GM18499 (cell line): Measurements from ENCODE around the gene REG3A.

Experiments used
- ATAC-seq: cut with Tn5 transposase; IDR thresholded peaks from one replicate; pipeline ENCODE4 v1.9.1; 2021; ENCODE audit warnings: moderate number of reproducible peaks; ENCODE audit not compliant: insufficient read depth, unreplicated experiment

Gene REG3A

DNA sequence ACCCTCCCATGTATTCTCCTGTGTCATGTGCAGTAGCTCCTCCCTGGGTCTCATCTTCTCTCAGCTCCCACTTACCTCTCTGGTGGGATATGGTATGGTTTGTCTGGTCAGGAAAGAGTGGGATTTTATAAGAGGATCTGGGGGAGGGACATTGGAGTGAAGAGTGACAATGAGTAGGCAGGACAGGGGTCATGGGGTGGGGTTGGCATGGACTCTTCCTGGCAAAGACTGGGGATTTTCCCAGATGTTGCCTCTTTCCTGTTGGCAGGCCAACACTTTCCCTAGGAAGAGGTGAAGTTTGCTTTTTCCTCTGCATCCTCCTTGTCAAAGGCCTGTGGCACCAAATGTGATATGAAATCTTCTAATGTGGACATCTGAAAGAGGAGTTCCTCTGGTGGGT lies at the start of gene REG3A:
Gene REG3A, minus strand, starts transcription at position 101 of the 400 bp plus-strand sequence. CDS start 348 bp downstream, outside the sequence.
- ATAC-seq: no peak

DNA sequence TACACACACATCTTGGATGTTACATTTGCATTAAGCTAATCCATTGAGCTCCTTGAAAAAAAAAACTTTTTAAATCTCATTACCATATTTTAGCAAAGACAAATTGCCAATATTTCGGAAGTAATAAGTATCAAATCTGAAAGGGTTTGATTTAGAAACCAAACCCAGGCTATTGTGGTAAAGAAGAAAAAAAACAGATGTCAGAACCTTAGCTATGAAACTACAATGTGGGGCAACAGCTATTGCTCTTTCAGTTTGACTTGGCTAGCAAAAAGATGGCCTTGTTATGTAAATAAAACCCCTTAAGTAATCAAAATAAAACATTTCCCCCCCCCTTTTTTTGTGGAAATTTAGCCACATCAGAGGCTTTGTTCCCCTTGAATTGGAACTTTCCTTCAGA lies 41.2 kb upstream of the REG3A start:
- ATAC-seq: no peak

DNA sequence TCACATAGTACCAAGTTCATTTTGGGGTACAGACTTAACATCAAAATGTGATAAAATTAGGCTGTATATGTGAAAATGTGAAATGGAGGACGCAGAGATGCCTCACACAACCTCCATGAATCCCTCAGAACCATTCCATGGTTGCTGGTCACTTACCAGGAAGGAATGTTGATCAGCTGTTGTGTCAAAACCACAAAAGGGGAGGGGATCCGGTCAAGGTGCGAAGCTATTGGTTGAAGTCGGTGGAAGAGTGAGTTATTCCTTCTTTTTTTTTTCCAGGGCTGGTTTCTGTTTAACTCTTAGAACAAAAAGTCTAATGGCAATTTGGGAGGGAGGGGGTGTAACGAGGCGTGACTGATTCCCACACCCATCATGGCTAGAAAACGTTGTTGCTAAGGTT lies 32.3 kb upstream of the REG3A start:
- no peak for ATAC-seq

DNA sequence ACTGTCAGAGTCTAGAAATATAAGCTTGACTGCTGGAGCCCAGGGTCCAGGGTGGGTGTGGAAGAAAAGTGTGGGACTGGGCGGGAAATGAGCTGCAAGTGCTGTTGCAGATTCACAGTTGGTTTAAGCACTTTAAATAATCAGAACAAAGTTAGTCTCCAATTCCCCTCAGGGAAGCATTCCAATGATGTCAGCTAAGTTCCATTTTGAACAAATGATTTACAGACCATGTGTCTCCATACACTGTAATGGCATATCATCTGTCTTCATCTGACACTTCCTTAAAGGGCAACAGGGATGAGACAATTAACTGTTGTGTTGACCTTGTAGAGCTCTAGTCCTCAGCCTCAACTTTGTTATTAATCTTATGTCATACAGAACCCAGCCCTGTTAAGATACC lies 31.5 kb upstream of the REG3A start:
- no peak for ATAC-seq

DNA sequence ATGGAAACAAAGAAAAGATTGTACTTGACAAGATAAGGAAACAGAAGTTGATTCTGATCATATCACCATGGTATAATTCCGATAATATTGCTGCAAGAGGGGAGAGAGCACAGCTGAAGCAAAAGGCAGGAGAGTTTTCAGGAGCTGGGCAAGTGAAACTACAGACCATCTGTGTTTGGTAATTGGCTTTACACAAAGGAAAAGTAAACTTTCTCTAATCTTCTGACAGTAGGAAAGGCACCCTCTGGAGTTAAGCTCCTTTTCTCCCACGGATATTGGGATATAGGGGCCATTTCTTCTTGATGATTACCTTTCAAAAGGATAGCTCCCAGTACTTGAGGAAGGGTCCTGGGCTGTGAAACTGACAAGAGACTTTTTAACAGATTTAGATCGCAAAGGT lies 29.9 kb upstream of the REG3A start:
- ATAC-seq: no peak

DNA sequence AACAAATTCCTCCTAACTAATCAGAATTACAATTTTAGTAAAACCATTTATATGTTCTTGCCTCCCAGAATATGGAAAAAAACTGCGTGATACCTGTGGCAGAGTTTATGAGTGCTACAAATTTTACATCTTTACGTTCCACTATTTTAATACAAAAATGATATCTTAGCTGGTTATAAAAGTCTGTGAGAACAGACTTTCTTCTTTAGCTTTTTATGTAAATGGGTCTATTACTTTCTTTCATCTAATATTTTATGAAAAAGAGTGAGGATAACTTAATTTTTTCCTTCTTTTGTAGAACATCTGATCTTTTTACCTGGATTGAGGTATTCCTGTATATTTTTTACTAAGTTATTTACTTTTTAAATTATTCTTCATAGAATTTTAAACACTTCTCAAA lies 22.1 kb upstream of the REG3A start:
- ATAC-seq: no peak

DNA sequence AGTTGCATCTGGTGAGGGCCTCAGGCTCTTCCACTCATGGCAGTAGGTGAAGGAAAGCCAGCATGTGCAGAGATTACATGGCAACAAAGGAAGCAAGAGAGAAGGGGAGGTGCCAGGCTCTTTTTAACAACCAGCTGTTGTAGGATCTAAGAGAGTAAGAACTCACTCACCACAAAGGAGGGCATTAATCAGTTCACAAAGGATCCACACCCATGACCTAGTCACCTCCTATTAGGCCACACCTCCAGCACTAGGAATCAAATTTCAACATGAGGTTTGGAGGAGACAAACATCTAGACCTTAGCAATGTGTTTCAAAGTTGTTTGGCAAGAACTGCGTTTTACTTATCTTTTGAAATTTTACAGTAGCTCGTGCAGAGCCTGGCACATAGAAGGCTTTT lies 20.5 kb upstream of the REG3A start:
- ATAC-seq: no peak

DNA sequence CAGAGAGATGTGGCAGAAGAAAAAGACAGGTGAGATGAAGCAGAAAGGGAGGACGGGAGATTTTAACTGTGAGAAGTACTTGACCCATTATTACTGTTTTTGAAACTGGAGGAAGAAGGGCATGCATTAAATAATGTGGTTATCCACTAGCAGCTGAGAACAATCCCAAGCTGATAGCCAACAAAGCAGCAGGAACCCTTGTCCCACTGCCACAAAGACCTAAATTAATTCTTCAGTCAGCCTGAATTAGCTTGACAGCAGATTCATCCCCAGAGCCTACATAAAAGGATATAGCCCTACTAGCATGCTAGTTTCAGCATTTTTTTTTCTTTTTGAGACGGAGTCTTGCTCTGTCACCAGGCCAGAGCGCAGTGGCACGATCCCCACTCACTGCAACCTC lies 19.5 kb upstream of the REG3A start:
- no peak for ATAC-seq

DNA sequence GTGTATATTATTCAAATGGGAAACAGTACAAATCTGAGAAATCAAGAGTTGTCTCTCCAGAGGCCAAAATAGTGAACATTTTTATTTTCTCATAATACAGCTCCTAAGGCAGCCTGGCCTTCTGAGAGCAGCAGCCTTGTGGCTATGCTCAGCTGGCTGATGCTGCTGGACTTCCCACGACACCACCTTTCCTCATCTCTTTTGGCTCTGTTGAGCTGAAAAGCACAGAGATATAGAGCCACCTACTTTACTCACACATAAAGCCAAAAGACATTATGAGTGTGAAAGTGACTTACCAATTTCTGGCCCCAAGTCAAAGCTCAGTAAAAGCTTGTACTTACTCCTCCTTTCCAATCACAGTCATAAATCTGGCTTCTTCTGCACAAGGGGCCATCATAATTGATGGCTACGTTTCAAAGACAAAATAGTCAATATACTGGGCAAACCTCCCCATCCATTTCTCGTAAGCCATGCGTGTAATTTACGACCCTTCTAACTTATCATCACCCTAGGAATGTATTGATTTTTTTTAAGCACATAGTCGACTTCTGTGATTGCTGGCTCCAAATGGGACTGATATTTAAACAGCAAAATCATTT lies 18.6 kb upstream of the REG3A start:
- no peak for ATAC-seq

DNA sequence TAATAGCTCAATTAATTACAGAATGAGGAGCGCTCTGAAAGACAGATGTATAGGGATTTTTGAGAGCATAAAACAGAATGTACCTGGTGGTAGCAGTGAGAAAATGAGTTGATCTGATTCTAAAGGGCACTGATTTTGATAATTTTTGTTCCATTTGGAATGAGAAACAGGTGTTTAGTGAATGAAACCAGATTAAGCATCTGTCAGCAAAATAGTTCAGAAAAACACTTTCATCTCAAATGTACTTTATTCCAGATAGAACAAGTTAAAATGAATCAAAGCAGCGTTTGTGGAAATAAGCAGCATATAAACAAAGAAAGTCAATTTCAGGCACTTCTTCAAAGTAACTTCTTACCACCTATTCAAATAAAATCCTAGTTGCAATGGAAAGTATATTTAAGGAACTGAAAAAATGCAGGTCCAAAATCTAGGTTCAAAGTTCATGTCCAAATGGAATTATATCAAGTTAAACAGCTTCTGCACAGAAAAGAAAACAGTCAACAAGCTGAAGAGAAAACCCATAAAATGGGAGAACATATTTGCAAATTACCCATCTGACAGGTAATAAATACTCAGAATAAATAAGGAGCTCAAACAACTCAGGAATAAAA lies 11.9 kb upstream of the REG3A start:
- no peak for ATAC-seq

DNA sequence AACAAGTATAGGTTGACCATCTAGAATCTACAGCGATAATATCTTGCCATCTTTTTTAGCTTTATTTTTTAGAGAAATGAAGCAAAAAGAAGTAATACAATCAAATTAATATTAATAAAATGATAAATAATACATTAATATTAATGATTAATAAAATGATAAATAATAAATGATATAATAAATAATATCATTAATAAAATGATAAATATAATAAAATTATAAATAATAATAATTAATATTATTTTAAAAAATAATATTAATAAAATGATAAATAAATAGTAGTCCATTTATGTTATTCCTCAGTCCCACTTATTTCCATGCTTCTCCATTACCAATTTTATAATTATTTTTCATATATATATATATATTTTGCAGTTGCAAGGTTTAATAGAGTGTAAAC lies 3.2 kb upstream of the REG3A start:
- no peak for ATAC-seq

DNA sequence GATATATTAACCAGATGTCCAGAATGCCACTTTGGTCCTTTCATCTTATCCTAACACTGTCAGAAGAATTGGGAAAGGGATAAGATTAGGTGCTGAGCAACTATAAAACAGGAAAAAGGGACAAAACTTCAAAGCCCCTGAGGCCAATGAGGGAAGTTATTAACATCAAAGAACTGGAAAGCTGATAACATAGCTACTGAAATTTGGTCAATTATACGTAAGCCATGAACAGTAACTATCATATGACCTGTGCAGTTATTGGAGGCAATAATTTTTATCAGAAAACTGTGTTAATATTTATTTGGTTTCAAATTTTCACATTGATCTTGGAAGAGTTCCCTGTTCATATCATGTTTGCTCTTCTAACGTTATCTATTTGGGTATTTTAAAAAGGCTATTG lies 2.6 kb upstream of the REG3A start:
- ATAC-seq: no peak

DNA sequence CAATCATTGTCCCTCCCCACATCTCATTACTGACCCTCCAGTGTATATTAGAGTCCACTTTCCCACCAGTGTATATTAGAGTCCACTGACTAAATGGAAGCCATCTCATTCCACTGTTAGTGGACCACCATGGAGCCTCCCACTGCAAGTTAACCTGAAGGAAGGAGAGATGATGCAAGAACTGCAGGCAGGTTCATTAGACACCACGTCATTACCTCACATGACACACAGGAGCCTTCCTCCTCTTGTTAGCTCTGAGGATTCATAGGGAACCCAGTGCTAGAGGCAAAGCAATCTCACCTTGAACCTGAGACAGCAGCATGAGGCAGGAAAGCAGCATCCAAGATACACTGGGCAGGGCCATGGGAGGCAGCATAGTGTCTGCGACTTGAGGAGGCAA lies 523 bp downstream of the REG3A start:
- ATAC-seq: no peak

DNA sequence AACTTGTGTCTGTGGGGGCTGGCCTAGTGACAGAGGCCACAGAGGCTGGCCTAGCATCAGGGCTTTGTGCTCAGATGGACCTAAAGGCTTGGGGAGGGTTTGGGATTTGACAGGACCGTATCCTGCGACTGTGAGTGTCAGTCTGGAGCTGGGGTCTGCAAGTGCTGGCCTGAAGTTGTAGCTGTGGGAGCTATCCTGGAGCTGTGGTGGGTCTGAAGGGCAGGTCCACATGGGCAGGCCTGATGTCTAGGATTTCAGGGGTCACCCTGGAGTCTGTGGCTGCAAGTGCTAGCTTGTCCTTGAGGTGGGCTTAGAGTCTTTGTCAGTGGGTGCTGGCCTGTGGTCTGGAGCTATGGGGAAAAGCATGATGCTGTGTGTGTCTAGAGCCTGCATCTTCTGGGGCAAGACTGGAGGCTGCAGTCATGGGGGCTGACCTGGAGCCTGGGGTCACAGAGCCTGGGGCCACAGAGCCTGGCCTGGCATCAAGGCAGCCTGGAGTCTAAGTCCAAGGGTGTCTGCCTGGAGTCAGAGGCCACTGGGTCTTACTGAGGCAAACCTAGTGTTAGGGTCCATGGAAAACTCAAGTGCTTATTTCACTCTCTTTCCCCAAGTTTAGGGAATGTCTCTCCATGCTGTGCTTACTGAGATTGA lies 3.6 kb downstream of the REG3A start:
- ATAC-seq: no peak

DNA sequence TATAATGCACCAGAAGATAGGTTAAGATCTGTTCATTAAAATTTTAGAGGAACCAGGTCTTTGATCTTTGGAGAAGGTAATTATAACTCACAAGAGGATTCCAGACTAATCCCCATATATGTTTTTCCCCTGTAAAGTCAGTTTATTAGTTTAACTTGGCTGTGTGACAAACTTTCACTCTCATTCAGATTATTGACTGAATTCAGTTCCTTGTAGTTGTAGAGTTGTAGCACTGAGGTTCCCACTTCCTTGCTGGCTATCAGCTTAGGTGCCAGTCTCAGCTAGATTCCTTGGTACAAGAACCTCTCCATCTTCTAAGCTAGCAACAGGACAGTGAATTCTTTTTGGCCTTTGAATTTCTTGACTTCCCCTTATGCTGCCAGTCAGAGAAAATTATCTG lies 20.1 kb downstream of the REG3A start:
- no peak for ATAC-seq

DNA sequence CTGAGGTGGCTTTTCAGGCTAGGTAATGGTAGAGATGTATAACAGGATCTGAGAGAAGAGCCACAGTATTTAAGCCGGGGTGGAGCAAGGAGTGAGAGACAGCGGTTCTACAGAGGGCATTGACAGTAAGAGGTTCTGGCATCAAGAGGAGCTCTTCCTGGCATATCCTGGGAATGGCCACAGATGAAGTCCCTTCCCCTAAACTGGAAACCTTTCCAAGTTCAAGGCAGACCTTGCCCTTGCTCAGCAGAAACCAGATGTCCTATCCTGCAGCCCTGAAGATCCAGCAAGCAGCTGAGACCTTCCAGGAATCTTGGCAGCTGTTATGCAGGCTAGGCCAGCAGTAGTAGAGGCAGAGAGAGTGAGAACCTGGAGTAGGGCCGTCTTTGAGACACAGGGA lies 21.2 kb downstream of the REG3A start:
- ATAC-seq: no peak

DNA sequence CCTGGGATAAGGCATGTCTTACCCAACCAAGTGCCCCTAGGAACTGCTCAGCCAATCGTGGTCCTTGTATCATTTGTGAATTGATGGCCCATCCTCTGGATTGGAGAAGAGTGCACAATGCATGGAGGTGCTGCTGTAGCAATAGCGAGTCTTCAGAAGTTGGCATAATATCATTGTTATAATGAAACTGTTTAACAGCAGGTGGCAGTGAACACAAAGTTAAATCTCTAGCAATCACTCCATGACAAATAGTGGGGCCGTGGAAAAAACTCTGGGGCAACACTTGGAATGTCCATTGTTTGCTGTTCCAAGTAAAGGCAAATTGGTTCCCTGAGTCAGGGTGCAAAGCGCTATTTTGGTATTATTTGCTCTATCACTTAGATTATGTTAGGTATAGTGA lies 27.9 kb downstream of the REG3A start:
- no peak for ATAC-seq

DNA sequence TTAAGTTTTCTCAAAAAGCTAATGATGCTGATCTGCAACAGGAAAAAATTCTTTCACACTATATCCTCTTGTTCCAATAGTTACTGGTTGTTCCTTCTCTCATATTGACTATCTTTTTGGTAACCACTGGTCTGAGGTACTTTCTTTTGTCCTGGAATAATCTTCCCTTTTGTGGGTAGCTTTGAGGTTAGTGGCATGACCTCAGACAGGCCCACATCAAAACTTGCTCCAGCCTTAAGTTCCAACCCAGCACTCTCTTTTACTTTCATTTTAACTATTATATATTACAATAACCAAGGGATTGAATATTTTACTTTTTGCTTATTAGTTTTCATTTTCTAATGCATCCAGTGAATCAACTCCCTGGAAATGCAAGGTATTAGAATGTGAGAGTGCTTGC lies 29.7 kb downstream of the REG3A start:
- no peak for ATAC-seq

DNA sequence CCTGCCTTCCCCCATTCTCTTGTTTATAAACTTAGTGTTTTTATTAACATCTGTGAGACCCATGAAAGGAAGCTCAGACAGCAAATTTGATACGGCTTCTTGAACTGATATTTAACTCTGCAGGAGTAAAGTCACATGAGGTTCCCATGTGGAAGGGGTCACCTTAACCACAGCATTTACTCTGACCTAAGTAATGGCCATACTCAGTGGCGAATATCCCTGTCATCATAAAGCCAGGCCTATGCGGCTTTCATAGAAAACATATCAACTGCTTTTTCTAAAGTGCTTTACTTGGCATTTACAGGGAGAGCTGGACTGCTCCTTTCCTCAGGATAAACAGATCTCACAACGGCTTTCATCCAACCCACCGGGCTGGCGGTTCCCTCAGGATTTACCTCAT lies 30.3 kb downstream of the REG3A start:
- no peak for ATAC-seq

DNA sequence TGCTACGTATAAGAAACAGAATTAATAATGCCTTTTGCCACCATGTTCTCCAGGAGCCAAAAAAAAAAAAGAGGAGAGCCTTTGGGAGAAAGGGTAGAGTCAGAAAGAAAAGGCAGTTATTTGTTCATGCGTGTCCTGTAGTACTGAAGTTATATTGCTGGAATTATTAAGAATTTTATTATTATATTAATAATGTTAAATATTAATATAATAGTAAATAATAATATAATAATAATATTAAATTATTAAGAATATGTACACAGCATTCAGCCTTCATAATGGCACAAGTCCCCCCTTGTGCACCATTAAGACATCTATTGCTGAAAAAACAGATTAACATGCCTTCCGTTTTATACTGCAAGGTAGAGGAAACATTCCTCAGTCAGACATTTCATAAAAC lies 31.1 kb downstream of the REG3A start:
- ATAC-seq: no peak

DNA sequence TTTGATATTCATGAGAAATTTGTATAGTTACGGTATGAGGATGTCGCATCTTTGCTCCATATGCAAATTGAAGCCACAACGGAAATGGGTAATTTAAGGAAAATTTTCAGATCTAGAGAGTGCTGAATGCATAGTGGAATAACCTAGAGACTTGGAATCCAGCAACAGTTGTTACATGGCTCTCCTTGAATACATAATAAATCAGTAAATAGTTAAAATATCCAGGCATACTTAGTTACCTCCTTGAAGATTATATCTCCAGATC lies 33.9 kb downstream of the REG3A start:
- no peak for ATAC-seq

DNA sequence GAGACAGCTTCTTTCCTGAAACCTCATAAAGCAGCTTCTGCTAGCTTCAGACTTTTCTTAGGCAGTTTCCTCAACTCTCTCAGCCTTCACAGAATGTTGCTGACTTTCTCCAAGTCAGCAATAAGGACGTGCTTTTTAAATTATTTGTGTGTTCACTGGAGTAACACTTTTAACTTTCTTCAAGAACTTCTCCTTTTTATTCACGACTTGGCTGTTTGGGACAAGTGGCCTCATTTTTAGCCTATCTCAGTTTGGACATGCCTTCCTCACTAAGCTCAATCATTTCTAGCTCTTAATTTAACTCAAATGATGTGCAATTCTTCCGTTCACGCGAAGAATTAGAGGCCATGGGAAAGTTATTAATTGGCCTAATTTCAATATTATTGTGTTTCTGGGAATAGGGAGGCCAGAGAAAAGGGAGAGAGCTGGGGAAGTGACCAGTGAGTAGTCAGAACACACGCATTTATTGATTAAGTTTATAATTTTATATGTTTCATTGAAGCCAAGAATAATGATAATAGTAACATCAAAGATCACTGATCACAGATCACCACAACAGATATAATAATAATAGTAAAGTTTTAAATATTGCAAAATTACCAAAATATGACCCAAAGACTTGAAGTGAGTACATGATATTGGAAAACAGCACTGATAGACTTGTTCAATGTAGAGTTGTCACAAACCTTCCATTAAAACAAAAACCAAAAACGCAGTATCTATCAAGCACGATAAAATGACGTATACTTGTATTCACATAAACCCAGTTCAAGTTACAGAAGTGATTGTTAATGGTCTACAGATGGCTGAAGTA lies 34.4 kb downstream of the REG3A start:
- ATAC-seq: no peak
